ENCODE measurements around the gene TIMP2. TPM values are rescaled to one million over a fixed set of nuclear protein-coding genes. Genes with fewer than 3 reads are reported as not detected.

TIMP2 gene
- total and polyA plus RNA-seq, 2 of the 13 experiments (the other 11 are each of a cell fraction or from before 2014, with no cell fraction given) = 3.8 to 8.5 TPM

DNA sequence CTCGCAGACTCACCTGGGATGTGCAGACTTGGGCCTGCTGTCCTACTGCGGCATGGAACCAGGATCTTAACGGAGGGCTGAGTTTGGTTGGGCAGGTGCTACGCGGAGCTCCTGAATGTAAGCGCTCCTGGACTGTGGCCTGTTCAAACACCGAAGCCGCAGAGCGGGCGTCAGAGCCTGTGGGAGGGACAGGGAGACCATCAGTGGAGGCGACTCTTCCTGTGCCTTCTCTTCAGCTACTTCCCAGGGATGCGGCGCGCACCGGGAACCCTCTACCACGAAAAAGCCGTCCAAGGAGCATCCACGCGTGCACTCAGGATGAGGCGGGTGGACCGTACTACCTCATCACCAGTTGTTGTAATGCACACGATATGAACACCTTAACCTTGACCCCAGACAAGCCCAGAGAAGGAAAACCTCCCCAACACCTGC lies 86.6 kb downstream of the TIMP2 start (continued):
- TF ChIP-seq, protein P1, sequence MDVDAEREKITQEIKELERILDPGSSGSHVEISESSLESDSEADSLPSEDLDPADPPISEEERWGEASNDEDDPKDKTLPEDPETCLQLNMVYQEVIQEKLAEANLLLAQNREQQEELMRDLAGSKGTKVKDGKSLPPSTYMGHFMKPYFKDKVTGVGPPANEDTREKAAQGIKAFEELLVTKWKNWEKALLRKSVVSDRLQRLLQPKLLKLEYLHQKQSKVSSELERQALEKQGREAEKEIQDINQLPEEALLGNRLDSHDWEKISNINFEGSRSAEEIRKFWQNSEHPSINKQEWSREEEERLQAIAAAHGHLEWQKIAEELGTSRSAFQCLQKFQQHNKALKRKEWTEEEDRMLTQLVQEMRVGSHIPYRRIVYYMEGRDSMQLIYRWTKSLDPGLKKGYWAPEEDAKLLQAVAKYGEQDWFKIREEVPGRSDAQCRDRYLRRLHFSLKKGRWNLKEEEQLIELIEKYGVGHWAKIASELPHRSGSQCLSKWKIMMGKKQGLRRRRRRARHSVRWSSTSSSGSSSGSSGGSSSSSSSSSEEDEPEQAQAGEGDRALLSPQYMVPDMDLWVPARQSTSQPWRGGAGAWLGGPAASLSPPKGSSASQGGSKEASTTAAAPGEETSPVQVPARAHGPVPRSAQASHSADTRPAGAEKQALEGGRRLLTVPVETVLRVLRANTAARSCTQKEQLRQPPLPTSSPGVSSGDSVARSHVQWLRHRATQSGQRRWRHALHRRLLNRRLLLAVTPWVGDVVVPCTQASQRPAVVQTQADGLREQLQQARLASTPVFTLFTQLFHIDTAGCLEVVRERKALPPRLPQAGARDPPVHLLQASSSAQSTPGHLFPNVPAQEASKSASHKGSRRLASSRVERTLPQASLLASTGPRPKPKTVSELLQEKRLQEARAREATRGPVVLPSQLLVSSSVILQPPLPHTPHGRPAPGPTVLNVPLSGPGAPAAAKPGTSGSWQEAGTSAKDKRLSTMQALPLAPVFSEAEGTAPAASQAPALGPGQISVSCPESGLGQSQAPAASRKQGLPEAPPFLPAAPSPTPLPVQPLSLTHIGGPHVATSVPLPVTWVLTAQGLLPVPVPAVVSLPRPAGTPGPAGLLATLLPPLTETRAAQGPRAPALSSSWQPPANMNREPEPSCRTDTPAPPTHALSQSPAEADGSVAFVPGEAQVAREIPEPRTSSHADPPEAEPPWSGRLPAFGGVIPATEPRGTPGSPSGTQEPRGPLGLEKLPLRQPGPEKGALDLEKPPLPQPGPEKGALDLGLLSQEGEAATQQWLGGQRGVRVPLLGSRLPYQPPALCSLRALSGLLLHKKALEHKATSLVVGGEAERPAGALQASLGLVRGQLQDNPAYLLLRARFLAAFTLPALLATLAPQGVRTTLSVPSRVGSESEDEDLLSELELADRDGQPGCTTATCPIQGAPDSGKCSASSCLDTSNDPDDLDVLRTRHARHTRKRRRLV (CRISPR knock-in tag; IDR thresholded peaks at IDR 0.05) = no peak
- TF ChIP-seq ZNF674 (CRISPR knock-in tag; IDR thresholded peaks at IDR 0.05; ENCODE audit: low read depth) (no peak), FOXJ3 (CRISPR knock-in tag; IDR thresholded peaks at IDR 0.05; ENCODE audit: borderline replicate concordance) (no peak), ZNF747 (CRISPR knock-in tag; IDR thresholded peaks at IDR 0.05; ENCODE audit: borderline replicate concordance) (no peak), JUN (CRISPR knock-in tag; IDR thresholded peaks at IDR 0.05) (no peak), TGIF2 (CRISPR knock-in tag; IDR thresholded peaks at IDR 0.05) (no peak), ARHGAP35 (CRISPR knock-in tag; IDR thresholded peaks at IDR 0.05; ENCODE audit: borderline replicate concordance) (no peak), ZNF331 (CRISPR knock-in tag; IDR thresholded peaks at IDR 0.05) (0 out of 2 replicates have a peak, but pooled peaks have one; percentile 28), CBX1 (IDR thresholded peaks at IDR 0.05; ENCODE audit: low read depth) (no peak), NCOR1 (IDR thresholded peaks at IDR 0.05; ENCODE audit: borderline replicate concordance, low read length) (no peak), ZFYVE20 (CRISPR knock-in tag; IDR thresholded peaks at IDR 0.05; ENCODE audit: borderline replicate concordance, low read depth) (no peak), ZC3H4 (CRISPR knock-in tag; IDR thresholded peaks at IDR 0.05; ENCODE audit: borderline replicate concordance) (no peak), THYN1 (CRISPR knock-in tag; IDR thresholded peaks at IDR 0.05; ENCODE audit: borderline replicate concordance, low read depth) (no peak)
- TF ChIP-seq, protein P2, sequence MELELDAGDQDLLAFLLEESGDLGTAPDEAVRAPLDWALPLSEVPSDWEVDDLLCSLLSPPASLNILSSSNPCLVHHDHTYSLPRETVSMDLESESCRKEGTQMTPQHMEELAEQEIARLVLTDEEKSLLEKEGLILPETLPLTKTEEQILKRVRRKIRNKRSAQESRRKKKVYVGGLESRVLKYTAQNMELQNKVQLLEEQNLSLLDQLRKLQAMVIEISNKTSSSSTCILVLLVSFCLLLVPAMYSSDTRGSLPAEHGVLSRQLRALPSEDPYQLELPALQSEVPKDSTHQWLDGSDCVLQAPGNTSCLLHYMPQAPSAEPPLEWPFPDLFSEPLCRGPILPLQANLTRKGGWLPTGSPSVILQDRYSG (CRISPR knock-in tag; IDR thresholded peaks at IDR 0.05) = no peak
- TF ChIP-seq, protein P3, sequence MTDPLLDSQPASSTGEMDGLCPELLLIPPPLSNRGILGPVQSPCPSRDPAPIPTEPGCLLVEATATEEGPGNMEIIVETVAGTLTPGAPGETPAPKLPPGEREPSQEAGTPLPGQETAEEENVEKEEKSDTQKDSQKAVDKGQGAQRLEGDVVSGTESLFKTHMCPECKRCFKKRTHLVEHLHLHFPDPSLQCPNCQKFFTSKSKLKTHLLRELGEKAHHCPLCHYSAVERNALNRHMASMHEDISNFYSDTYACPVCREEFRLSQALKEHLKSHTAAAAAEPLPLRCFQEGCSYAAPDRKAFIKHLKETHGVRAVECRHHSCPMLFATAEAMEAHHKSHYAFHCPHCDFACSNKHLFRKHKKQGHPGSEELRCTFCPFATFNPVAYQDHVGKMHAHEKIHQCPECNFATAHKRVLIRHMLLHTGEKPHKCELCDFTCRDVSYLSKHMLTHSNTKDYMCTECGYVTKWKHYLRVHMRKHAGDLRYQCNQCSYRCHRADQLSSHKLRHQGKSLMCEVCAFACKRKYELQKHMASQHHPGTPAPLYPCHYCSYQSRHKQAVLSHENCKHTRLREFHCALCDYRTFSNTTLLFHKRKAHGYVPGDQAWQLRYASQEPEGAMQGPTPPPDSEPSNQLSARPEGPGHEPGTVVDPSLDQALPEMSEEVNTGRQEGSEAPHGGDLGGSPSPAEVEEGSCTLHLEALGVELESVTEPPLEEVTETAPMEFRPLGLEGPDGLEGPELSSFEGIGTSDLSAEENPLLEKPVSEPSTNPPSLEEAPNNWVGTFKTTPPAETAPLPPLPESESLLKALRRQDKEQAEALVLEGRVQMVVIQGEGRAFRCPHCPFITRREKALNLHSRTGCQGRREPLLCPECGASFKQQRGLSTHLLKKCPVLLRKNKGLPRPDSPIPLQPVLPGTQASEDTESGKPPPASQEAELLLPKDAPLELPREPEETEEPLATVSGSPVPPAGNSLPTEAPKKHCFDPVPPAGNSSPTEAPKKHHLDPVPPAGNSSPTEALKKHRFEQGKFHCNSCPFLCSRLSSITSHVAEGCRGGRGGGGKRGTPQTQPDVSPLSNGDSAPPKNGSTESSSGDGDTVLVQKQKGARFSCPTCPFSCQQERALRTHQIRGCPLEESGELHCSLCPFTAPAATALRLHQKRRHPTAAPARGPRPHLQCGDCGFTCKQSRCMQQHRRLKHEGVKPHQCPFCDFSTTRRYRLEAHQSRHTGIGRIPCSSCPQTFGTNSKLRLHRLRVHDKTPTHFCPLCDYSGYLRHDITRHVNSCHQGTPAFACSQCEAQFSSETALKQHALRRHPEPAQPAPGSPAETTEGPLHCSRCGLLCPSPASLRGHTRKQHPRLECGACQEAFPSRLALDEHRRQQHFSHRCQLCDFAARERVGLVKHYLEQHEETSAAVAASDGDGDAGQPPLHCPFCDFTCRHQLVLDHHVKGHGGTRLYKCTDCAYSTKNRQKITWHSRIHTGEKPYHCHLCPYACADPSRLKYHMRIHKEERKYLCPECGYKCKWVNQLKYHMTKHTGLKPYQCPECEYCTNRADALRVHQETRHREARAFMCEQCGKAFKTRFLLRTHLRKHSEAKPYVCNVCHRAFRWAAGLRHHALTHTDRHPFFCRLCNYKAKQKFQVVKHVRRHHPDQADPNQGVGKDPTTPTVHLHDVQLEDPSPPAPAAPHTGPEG (CRISPR knock-in tag; IDR thresholded peaks at IDR 0.05) = no peak
- TF ChIP-seq, protein P4, sequence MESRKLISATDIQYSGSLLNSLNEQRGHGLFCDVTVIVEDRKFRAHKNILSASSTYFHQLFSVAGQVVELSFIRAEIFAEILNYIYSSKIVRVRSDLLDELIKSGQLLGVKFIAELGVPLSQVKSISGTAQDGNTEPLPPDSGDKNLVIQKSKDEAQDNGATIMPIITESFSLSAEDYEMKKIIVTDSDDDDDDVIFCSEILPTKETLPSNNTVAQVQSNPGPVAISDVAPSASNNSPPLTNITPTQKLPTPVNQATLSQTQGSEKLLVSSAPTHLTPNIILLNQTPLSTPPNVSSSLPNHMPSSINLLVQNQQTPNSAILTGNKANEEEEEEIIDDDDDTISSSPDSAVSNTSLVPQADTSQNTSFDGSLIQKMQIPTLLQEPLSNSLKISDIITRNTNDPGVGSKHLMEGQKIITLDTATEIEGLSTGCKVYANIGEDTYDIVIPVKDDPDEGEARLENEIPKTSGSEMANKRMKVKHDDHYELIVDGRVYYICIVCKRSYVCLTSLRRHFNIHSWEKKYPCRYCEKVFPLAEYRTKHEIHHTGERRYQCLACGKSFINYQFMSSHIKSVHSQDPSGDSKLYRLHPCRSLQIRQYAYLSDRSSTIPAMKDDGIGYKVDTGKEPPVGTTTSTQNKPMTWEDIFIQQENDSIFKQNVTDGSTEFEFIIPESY (CRISPR knock-in tag; IDR thresholded peaks at IDR 0.05) = no peak
